RCC 7860 (cell line): Measurements from ENCODE around the gene CLDN18.

Experiments used
- DNase-seq: peaks from one replicate; pipeline ENCODE4 v3.0.0-alpha.2; 2015; ENCODE audit warnings: low spot score
- FAIRE-seq: peaks from 2 replicates; lab custom pipeline; 2012; peaks lifted over from hg19 to GRCh38; lab: Jason Lieb, UNC

The CLDN18 gene

GRCh38 chr3:138060792-138061191 is 50.8 kb downstream of the CLDN18 start:
- FAIRE-seq: no peak

GRCh38 chr3:138062037-138062436 is 52.1 kb downstream of the CLDN18 start:
- no peak for DNase-seq
- FAIRE-seq: no peak

More at GRCh38 chr3:138060792-138061191, 50.8 kb downstream of the CLDN18 start:
- DNase-seq: no peak

DNA sequence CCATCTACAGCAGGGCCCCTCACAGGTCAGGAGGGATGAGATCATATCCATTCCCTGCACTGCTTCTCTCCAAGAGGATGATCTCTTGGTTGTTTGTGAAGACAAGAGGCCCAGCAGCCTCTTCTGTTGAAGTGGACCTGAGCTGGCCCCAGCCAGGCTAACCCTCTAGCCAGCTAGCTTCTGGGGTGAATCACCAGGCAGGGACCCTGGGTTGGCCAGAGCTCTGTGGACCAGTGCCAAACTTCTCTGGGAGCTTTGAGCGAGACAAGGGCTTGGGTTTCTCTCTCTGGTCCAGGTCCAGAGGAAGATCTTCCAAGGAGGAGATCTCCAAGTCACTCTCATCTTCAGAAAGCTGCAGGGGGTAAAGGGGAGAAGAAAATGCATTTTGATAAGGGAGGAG is 52.7 kb downstream of the CLDN18 start:
- no peak for FAIRE-seq

GRCh38 chr3:138063416-138063815 is 53.5 kb downstream of the CLDN18 start:
- no peak for FAIRE-seq
- no peak for DNase-seq

More for the DNA sequence above, 52.7 kb downstream of the CLDN18 start:
- no peak for DNase-seq

DNA sequence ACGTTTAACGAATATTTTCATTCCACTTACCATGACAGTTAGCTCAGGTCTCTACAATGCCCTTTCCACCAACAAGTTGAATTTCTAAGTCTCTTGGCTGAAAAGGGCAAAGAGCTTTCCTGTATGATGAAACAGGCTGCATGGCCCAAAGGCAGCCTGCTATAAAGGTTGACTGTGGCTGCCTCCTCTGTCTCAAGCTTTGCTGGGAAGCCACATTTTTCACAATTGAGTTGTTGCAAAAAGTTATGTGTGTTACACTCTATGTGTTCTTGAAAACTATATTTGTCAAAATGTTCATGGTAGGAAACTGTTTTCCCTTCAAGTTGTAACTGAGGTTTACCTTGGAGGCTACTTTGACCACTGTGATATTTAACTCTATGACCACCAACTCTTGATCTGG is 56.0 kb downstream of the CLDN18 start:
- DNase-seq (no peak), FAIRE-seq (no peak)

DNA sequence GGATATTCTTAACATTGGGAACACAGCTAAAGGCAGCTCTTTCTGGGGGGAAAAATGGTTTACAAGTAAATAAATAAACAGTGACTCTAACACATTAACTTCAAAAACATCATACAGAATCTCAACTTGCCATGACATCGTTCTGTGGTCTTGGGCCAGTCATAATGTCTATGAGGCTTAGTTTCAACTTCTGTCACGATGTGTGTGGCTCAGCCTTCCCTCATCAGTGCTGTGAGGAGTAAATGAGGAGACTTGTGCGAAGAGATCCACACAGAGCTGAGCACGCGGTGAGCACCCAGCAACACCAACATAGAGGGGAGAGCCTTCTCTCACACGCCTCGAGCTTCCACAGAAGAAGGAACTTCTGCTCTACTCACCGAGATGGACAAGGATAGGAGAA is 56.4 kb downstream of the CLDN18 start:
- FAIRE-seq: no peak

GRCh38 chr3:138066972-138067371 is 57.0 kb downstream of the CLDN18 start:
- DNase-seq (no peak), FAIRE-seq (no peak)

More for the DNA sequence above, 56.4 kb downstream of the CLDN18 start:
- DNase-seq: no peak

- FAIRE-seq (no peak), DNase-seq (no peak)
These were observed 58.1 kb downstream of the CLDN18 start for GRCh38 chr3:138068046-138068445.

GRCh38 chr3:138068579-138069174 is 58.7 kb downstream of the CLDN18 start:
- FAIRE-seq (no peak), DNase-seq (peak; percentile 44)

DNA sequence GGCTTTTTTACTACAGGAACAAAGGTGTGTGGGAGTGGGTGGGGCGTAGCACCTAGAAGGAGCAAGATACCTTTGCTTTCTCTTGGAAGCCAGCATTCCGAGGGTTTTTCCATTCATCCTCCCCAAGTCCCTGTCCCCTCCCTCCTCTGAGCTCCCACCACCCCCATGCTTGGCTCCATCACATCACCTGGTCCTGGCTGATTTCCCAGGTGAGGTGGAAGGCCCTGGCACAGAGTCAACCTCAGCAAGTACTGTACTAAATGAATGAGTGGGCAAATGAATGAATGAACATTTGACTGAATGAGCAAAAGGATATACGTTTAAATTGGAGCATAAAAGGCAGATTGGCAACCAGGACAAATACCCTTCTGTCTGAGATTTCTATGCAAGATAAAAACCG is 60.0 kb downstream of the CLDN18 start:
- no peak for DNase-seq
- FAIRE-seq: no peak

GRCh38 chr3:138072796-138073195 is 62.8 kb downstream of the CLDN18 start:
- FAIRE-seq: no peak

GRCh38 chr3:138078096-138078495 is 68.1 kb downstream of the CLDN18 start:
- FAIRE-seq (peak; percentile 89), DNase-seq (peak; percentile 83)

More at GRCh38 chr3:138072796-138073195, 62.8 kb downstream of the CLDN18 start:
- no peak for DNase-seq

DNA sequence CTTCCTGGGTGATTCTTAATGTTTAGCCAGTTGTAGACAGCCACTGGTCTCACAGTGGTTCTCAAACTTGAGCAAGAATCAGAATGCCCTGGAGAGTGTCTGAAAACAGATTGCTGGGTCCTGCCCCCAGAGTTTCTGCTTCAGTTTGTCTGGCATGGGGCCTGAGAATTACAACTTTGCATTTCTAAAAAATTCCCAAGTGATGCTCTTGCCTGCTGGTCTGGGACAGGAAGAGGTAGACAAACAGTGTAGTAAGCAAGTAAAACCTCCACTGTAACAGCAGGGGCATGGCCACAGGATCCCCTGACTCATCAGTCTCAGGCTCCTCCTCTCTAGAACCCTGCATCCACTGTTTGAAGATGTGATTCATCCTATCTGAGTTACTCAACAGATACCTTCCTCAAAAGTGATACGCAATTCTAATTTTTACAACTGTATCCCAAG is 69.0 kb downstream of the CLDN18 start:
- DNase-seq (peak; percentile 94), FAIRE-seq (peak; percentile 97)

- DNase-seq (no peak), FAIRE-seq (no peak)
These were observed 69.9 kb downstream of the CLDN18 start for GRCh38 chr3:138079901-138080300.

GRCh38 chr3:138081371-138082084 is 71.6 kb downstream of the CLDN18 start:
- FAIRE-seq (no peak), DNase-seq (no peak)

GRCh38 chr3:138082085-138082991 is 72.4 kb downstream of the CLDN18 start:
- DNase-seq: peak; percentile 82
- FAIRE-seq: peak; percentile 90

- no peak for DNase-seq
- no peak for FAIRE-seq
These were observed 73.0 kb downstream of the CLDN18 start for GRCh38 chr3:138082992-138083386.
